Vagina (tissue), 2 donors: ENCODE data around the gene BFAR.

Source experiments
- POLR2A ChIP-seq, 2 donors: fragments of 450-650 bp; IDR thresholded peaks; one replicate each; pipeline ENCODE4 v1.6.1; 2017; ENCODE audit warnings: antibody characterized with exemption in 2 of 2, mild to moderate bottlenecking in 2 of 2, moderate library complexity in 2 of 2
- POLR2AphosphoS5 ChIP-seq, 2 donors: sonication (generic); formaldehyde crosslinking; IDR thresholded peaks; one replicate each; pipeline ENCODE4 v1.9.0; 2017; ENCODE audit warnings: antibody characterized with exemption in 2 of 2, mild to moderate bottlenecking in 2 of 2, low read depth in 1 of 2; ENCODE audit not compliant: insufficient read depth in 1 of 2
- TF ChIP-seq, protein P1 (sequence below), 3 experiments: fragments of 450-650 bp in 2 of 3; fragments of 200-600 bp in 1 of 3; sonication (generic) in 1 of 3; IDR thresholded peaks; one replicate each; pipeline ENCODE4 v1.5.1; 2017 to 2019; ENCODE audit warnings: antibody characterized with exemption in 3 of 3, mild to moderate bottlenecking in 2 of 3, moderate library complexity in 2 of 3

DNA sequence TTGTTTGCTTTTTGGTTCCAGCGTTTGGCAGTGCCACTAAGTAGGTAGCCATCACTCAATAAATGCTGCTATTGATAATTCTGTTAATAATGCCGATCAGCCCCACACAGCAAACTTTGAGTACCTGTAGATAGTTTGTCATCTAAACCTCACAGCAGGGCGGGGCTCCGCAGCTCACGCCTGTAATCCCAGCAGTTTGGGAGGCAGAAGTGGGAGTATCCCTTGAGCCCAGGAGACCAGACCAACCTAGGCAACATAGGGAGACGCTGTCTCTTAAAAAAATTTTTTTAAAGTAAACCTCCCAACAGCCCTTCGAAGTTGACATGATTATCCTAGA lies 1.6 kb downstream of the BFAR start:
- TF ChIP-seq, protein P1, sequence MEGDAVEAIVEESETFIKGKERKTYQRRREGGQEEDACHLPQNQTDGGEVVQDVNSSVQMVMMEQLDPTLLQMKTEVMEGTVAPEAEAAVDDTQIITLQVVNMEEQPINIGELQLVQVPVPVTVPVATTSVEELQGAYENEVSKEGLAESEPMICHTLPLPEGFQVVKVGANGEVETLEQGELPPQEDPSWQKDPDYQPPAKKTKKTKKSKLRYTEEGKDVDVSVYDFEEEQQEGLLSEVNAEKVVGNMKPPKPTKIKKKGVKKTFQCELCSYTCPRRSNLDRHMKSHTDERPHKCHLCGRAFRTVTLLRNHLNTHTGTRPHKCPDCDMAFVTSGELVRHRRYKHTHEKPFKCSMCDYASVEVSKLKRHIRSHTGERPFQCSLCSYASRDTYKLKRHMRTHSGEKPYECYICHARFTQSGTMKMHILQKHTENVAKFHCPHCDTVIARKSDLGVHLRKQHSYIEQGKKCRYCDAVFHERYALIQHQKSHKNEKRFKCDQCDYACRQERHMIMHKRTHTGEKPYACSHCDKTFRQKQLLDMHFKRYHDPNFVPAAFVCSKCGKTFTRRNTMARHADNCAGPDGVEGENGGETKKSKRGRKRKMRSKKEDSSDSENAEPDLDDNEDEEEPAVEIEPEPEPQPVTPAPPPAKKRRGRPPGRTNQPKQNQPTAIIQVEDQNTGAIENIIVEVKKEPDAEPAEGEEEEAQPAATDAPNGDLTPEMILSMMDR (IDR thresholded peaks at IDR 0.05), result no peak
- no peak for TF ChIP-seq POLR2AphosphoS5 (IDR thresholded peaks at IDR 0.05; ENCODE audit: insufficient read depth in 1 of 2, low read depth in 1 of 2)
- no peak for TF ChIP-seq POLR2A (IDR thresholded peaks at IDR 0.05)
